HepG2 (cell line): ENCODE results near the gene SLC35G2. TPM values are rescaled to one million over a fixed set of nuclear protein-coding genes. Genes with fewer than 3 reads are reported as not detected.

Experiments used
- ARID2 ChIP-seq: sonication (generic); formaldehyde crosslinking; IDR thresholded peaks from 2 replicates; pipeline ENCODE4 v1.8.1; 2022; ENCODE audit warnings: mild to moderate bottlenecking, missing genetic modification reagents, borderline replicate concordance
- ATF1 ChIP-seq: IDR thresholded peaks from 2 replicates; pipeline ENCODE4 v1.6.1; 2016; ENCODE audit warnings: mild to moderate bottlenecking, control low read depth
- ESRRA ChIP-seq: sonication (generic); formaldehyde crosslinking; IDR thresholded peaks from 2 replicates; pipeline ENCODE4 v1.5.1; 2020; ENCODE audit warnings: mild to moderate bottlenecking, low read depth, missing genetic modification reagents
- MTA3 ChIP-seq: sonication (generic); formaldehyde crosslinking; IDR thresholded peaks from 2 replicates; pipeline ENCODE4 v1.4.0; 2020; ENCODE audit warnings: missing genetic modification reagents
- PLRG1 ChIP-seq: fragments of 450-650 bp; conservative IDR thresholded peaks from 2 replicates; pipeline ENCODE4 v1.6.1; 2016
- RXRA ChIP-seq: sonication (generic); formaldehyde crosslinking; IDR thresholded peaks from 2 replicates; pipeline ENCODE4 v1.5.1; 2020; ENCODE audit warnings: missing genetic modification reagents
- SRSF1 ChIP-seq: fragments of 200-400 bp; formaldehyde crosslinking; optimal IDR thresholded peaks from 2 replicates; pipeline ENCODE3; 2017; ENCODE audit warnings: mild to moderate bottlenecking, low read depth, low read length, moderate library complexity
- ZHX2 ChIP-seq, 2 experiments: sonication (generic) in 1 of 2; formaldehyde crosslinking in 1 of 2; IDR thresholded peaks; 2 replicates each; pipeline versions ENCODE4 v1.6.1 to v1.9.0; 2014 to 2022; ENCODE audit warnings: antibody characterized with exemption in 1 of 2, borderline replicate concordance in 1 of 2, inconsistent platforms in 1 of 2, low read depth in 1 of 2, missing genetic modification reagents in 1 of 2
- ZKSCAN1 ChIP-seq: fragments of 150-350 bp; IDR thresholded peaks from 2 replicates; pipeline ENCODE4 v1.6.1; 2014; ENCODE audit warnings: low read length
- ZNF383 ChIP-seq: sonication (generic); formaldehyde crosslinking; IDR thresholded peaks from 2 replicates; pipeline ENCODE4 v1.4.0; 2020; ENCODE audit warnings: missing genetic modification reagents, mild to moderate bottlenecking, borderline replicate concordance
- ZNF598 ChIP-seq: sonication (generic); formaldehyde crosslinking; IDR thresholded peaks from 2 replicates; pipeline ENCODE4 v1.5.1; 2020; ENCODE audit warnings: mild to moderate bottlenecking, missing genetic modification reagents, borderline replicate concordance
- ZNF646 ChIP-seq: sonication (generic); formaldehyde crosslinking; IDR thresholded peaks from 2 replicates; pipeline ENCODE4 v1.9.0; 2021; ENCODE audit warnings: mild to moderate bottlenecking, missing genetic modification reagents
- ZNF775 ChIP-seq: sonication (generic); formaldehyde crosslinking; IDR thresholded peaks from 2 replicates; pipeline ENCODE4 v1.4.0; 2020; ENCODE audit warnings: missing genetic modification reagents, mild to moderate bottlenecking, moderate library complexity, borderline replicate concordance
- ZUFSP ChIP-seq: sonication (generic); formaldehyde crosslinking; IDR thresholded peaks from 2 replicates; pipeline ENCODE4 v1.9.0; 2021; ENCODE audit warnings: missing genetic modification reagents, mild to moderate bottlenecking, borderline replicate concordance
- polyA plus RNA-seq, 8 experiments: library from polyadenylated mRNA; depleted of rRNA in 3 of 8; stranded (reverse) in 7 of 8; unstranded in 1 of 8; fragments of >200 nt; fragmentation: Illumina TruSeq in 4 of 8; extraction: Trizol in 4 of 8; gene quantifications; 2 replicates each; pipeline versions ENCODE4 v1.2.1 to v1.2.3, GENCODE V29; 2011 to 2016; ENCODE audit warnings: low read depth in 4 of 8, missing spikeins in 1 of 8, mixed read lengths in 1 of 8; ENCODE audit not compliant: insufficient read depth in 1 of 8
- total RNA-seq, 5 experiments: library from RNA; depleted of rRNA; stranded (reverse); fragments of >200 nt; fragmentation: Illumina TruSeq; extraction: Trizol; gene quantifications; 2 replicates each; pipeline ENCODE4 v1.2.3, GENCODE V29; 2016; ENCODE audit warnings: low read depth in 1 of 5

SLC35G2 gene
- total and polyA plus RNA-seq, 2 of the 13 experiments (the other 11 are each of a cell fraction or from before 2014, with no cell fraction given) = 7.6 to 10.3 TPM

- no peak for TF ChIP-seq ZNF646 (CRISPR knock-in tag)
- TF ChIP-seq SRSF1 = no peak
- TF ChIP-seq ZNF775 (CRISPR knock-in tag) = 0 out of 2 replicates have a peak, but pooled peaks have one; percentile 70
- TF ChIP-seq PLRG1 = no peak
- TF ChIP-seq ZKSCAN1 = no peak
- peak; percentile 70; the same call in 1 of the 2 replicates for TF ChIP-seq ZNF598 (CRISPR knock-in tag)
- TF ChIP-seq ZNF383 = peak; percentile 73; the same call in 1 of the 2 replicates
- TF ChIP-seq ARID2 (CRISPR knock-in tag) = 0 out of 2 replicates have a peak, but pooled peaks have one; percentile 81
- TF ChIP-seq ESRRA = peak; percentile 52; the same call in 1 of the 2 replicates
- no peak for TF ChIP-seq ZHX2 (IDR thresholded peaks at IDR 0.05; ENCODE audit: low read depth)
- TF ChIP-seq ZHX2 (CRISPR knock-in tag; IDR thresholded peaks at IDR 0.05; ENCODE audit: borderline replicate concordance) = 0 out of 2 replicates have a peak, but pooled peaks have one; percentile 12
- peak; percentile 75; the same call in 1 of the 2 replicates for TF ChIP-seq RXRA (CRISPR knock-in tag)
- TF ChIP-seq ATF1 (CRISPR knock-in tag) = peak; percentile 57
- TF ChIP-seq MTA3 (CRISPR knock-in tag) = no peak
- TF ChIP-seq ZUFSP (CRISPR knock-in tag) = no peak
Observed at GRCh38 chr3:136861890-136862616, 43.1 kb downstream of the SLC35G2 start, which contains the start of gene NCK1 (continued).
